Transverse colon (tissue), 4 donors: Measurements from ENCODE around the gene MED25. TPM values are rescaled to one million over a fixed set of nuclear protein-coding genes. Genes with fewer than 3 reads are reported as not detected.

Experiments
- DNase-seq: peaks from one replicate; pipeline ENCODE4 v3.0.0-alpha.2; 2019
- H3K27ac ChIP-seq, 4 donors: fragments of 200-600 bp; sonication (generic); 2 replicates each; pipeline ENCODE4 v1.5.1; 2016 to 2018; ENCODE audit warnings: inconsistent platforms in 4 of 4
- H3K27me3 ChIP-seq: fragments of 200-600 bp; sonication (generic); 2 replicates; pipeline ENCODE4 v1.5.1; 2017; ENCODE audit warnings: inconsistent platforms
- H3K36me3 ChIP-seq, 4 donors: fragments of 200-600 bp; sonication (generic); 2 replicates each; pipeline ENCODE4 v1.5.1; 2017 to 2019; ENCODE audit warnings: inconsistent platforms in 4 of 4
- H3K4me1 ChIP-seq, 4 donors: fragments of 200-600 bp; sonication (generic); 2 replicates each; pipeline ENCODE4 v1.5.1; 2017 to 2020; ENCODE audit warnings: inconsistent platforms in 4 of 4
- H3K4me3 ChIP-seq, 4 donors: fragments of 200-600 bp; sonication (generic); 1 replicate in 1 of 4; 2 replicates in 3 of 4; pipeline versions ENCODE4 v1.5.1 to v1.6.1; 2017 to 2019; ENCODE audit warnings: inconsistent platforms in 4 of 4
- H3K9me3 ChIP-seq, 2 donors: fragments of 200-600 bp; sonication (generic); 2 replicates each; pipeline ENCODE4 v1.5.1; 2017 to 2019; ENCODE audit warnings: inconsistent platforms in 2 of 2
- EP300 ChIP-seq: sonication (generic); formaldehyde crosslinking; IDR thresholded peaks from one replicate; pipeline ENCODE4 v1.6.1; 2017; ENCODE audit warnings: antibody characterized with exemption, low read depth
- POLR2A ChIP-seq: fragments of 450-650 bp; IDR thresholded peaks from one replicate; pipeline ENCODE4 v1.6.1; 2016; ENCODE audit warnings: antibody characterized with exemption, mild to moderate bottlenecking, moderate library complexity
- POLR2AphosphoS5 ChIP-seq, 3 donors: sonication (generic); formaldehyde crosslinking; IDR thresholded peaks; one replicate each; pipeline ENCODE4 v1.6.1; 2016; ENCODE audit warnings: antibody characterized with exemption in 3 of 3
- WGBS, 2 donors: methylation state at CpG; one replicate each; pipeline ENCODE4 v1.1.5; 2018; ENCODE audit warnings: low coverage in 1 of 2; 5-methylcytosine and 5-hydroxymethylcytosine counted together
- in situ Hi-C, 4 donors: fragments of 200-750 bp; cut with MboI; loops; one replicate each; pipeline versions ENCODE4 v1.15.0 to v1.15.1; 2017; ENCODE audit warnings: low sequenced_read_pairs in 3 of 4, low pct_ligation_motif_present in 1 of 4, low pct_unique_long_range_greater_than_20kb in 1 of 4
- intact Hi-C: fragments of 100-400 bp; cut with DNase I; formaldehyde crosslinking; loops from one replicate; pipeline ENCODE4 v1.15.1; 2023; ENCODE audit warnings: low total_unique reads
- total RNA-seq, 4 donors: library from RNA; depleted of rRNA; stranded (reverse); fragments of >200 nt; gene quantifications; one replicate each; pipeline ENCODE4 v1.1.0, GENCODE V29; 2016
- TF ChIP-seq, protein P1 (sequence below), 5 experiments: fragments of 200-600 bp in 3 of 5; fragments of 450-650 bp in 2 of 5; sonication (generic) in 3 of 5; IDR thresholded peaks; 1 replicate in 2 of 5; 2 replicates in 3 of 5; pipeline ENCODE4 v1.5.1; 2016 to 2017; ENCODE audit warnings: antibody characterized with exemption in 5 of 5, inconsistent platforms in 3 of 5, mild to moderate bottlenecking in 2 of 5, moderate library complexity in 1 of 5

Gene MED25
- total RNA-seq, 4 donors from 2014 or later, result 26.9 to 46.6 (median 38.7) TPM

DNA sequence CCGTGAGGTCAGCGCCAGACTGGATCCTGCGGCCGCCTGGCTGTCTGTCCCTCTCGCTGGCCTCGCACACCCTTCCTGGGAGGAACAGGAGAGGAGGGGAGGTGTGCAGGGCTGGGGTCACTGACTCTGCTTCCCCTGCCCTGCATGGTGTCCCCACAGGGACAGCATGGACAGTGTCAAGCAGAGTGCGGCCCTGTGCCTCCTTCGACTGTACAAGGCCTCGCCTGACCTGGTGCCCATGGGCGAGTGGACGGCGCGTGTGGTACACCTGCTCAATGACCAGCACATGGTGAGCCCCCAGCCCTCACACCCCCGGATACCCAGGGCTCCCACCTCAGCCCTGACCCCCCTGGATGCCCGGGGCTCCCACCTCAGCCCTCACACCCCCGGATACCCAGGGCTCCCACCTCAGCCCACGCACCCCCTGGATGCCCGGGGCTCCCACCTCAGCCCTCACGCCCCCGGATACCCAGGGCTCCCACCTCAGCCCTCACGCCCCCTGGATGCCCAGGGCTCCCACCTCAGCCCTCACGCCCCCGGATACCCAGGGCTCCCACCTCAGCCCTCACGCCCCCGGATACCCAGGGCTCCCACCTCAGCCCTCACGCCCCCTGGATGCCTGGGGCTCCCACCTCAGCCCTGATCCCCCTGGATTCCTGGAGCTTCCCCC is 26.2 kb upstream of the MED25 start:
- Histone ChIP-seq H3K36me3 (peaks cover 0 to 41% (median 18%) of the 10 kb centered on the region in 4 donors), H3K9me3 (no peaks in the 10 kb centered on the region), H3K4me3 (no peak overlapping the region), H3K27ac (no peak overlapping the region), H3K4me1 (no peaks in the 10 kb centered on the region), H3K27me3 (no peaks in the 10 kb centered on the region)
- no peak for TF ChIP-seq EP300
- no peak for TF ChIP-seq POLR2A
- TF ChIP-seq, protein P1, sequence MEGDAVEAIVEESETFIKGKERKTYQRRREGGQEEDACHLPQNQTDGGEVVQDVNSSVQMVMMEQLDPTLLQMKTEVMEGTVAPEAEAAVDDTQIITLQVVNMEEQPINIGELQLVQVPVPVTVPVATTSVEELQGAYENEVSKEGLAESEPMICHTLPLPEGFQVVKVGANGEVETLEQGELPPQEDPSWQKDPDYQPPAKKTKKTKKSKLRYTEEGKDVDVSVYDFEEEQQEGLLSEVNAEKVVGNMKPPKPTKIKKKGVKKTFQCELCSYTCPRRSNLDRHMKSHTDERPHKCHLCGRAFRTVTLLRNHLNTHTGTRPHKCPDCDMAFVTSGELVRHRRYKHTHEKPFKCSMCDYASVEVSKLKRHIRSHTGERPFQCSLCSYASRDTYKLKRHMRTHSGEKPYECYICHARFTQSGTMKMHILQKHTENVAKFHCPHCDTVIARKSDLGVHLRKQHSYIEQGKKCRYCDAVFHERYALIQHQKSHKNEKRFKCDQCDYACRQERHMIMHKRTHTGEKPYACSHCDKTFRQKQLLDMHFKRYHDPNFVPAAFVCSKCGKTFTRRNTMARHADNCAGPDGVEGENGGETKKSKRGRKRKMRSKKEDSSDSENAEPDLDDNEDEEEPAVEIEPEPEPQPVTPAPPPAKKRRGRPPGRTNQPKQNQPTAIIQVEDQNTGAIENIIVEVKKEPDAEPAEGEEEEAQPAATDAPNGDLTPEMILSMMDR (IDR thresholded peaks at IDR 0.05), result no peak
- TF ChIP-seq POLR2AphosphoS5 (IDR thresholded peaks at IDR 0.05), result no peak
- in situ Hi-C loops, result no loop called here
- WGBS, 2 donors, result 93 to 100% methylated on average over 1 to 18 of the region's 26 CpGs
- intact Hi-C loops, result no loop called here
- DNase-seq, result no peak

GRCh38 chr19:49792829-49793560 is 25.1 kb upstream of the MED25 start:
- peaks cover 0 to 49% (median 18%) of the 10 kb centered on the region in 4 donors for H3K36me3 ChIP-seq
- H3K9me3 ChIP-seq, result no peaks in the 10 kb centered on the region
- in situ Hi-C loops (no loop called here), intact Hi-C loops (no loop called here)
- H3K4me3 ChIP-seq, result no peak overlapping the region
- TF ChIP-seq EP300 (no peak), POLR2AphosphoS5 (IDR thresholded peaks at IDR 0.05) (no peak), POLR2A (no peak)
- TF ChIP-seq, protein P1 (IDR thresholded peaks at IDR 0.05), result no peak
- WGBS, 2 donors, result 86 to 90% methylated on average over 2 to 22 of the region's 22 CpGs
- H3K27ac ChIP-seq, result no peak overlapping the region
- no peak for DNase-seq
- H3K27me3 ChIP-seq, result no peaks in the 10 kb centered on the region
- no peaks in the 10 kb centered on the region for H3K4me1 ChIP-seq

DNA sequence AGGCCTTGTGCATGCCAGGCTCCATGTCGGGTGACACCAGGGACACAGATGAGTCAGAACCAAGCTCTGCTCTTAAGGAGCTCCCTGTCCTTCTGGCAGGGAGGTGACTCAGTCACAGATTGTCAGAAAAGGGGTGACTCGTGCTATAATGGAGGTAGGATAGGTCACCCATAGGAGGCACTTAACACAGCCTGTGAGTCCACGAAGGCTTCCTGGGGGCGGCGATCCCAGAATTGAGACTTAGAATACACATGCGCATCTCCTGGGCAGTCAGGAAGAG is 24.6 kb upstream of the MED25 start:
- no peak for DNase-seq
- TF ChIP-seq, protein P1 (IDR thresholded peaks at IDR 0.05), result no peak
- TF ChIP-seq EP300, result no peak
- TF ChIP-seq POLR2AphosphoS5 (IDR thresholded peaks at IDR 0.05), result no peak
- no peak for TF ChIP-seq POLR2A
- no peaks in the 10 kb centered on the region for H3K27me3 ChIP-seq
- H3K4me1 ChIP-seq, result no peaks in the 10 kb centered on the region
- in situ Hi-C loops, result no loop called here
- intact Hi-C loops, result no loop called here
- H3K36me3 ChIP-seq, result peaks cover 0 to 49% (median 19%) of the 10 kb centered on the region in 4 donors
- no peak overlapping the region for H3K4me3 ChIP-seq
- H3K9me3 ChIP-seq, result no peaks in the 10 kb centered on the region
- H3K27ac ChIP-seq, result no peak overlapping the region
- 91% methylated on average over 6 of the region's 6 CpGs; no CpG with 5 or more reads in 1 of the 2 donors for WGBS, 2 donors

DNA sequence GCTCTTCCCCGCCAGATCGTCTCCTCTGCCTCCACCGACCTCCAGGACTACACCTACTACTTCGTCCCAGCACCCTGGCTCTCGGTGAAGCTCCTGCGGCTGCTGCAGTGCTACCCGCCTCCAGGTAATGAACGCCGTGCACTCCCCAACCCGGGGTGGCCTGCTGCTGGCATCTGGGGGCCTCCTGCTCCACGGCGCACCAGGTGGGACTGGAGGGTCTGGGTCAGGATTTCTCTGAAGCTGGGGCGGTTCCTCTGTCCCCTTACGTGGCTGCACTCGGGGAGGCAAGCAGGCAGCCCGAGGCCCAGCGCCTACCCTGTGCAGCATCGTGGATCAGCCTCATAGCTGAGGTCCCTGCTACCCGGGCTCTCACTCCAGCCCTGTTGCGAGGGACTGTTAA is 22.5 kb upstream of the MED25 start:
- in situ Hi-C loops, result no loop called here
- H3K4me3 ChIP-seq, result no peak overlapping the region
- intact Hi-C loops, result no loop called here
- no peaks in the 10 kb centered on the region for H3K9me3 ChIP-seq
- DNase-seq, result no peak
- TF ChIP-seq EP300, result no peak
- H3K36me3 ChIP-seq, result peaks cover 0 to 65% (median 28%) of the 10 kb centered on the region in 4 donors
- H3K4me1 ChIP-seq, result no peaks in the 10 kb centered on the region
- H3K27me3 ChIP-seq, result no peaks in the 10 kb centered on the region
- no peak overlapping the region for H3K27ac ChIP-seq
- WGBS, 2 donors, result 98% methylated on average over 20 of the region's 20 CpGs; no CpG with 5 or more reads in 1 of the 2 donors
